HG03066 (cell line): ENCODE results near the gene P4HA1.
"Not testable (repeated sequence)": the region's sequence is repeated elsewhere in the genome, so short reads cannot be mapped to it uniquely, and the experiment has no call there.

ENCODE experiments used
- ATAC-seq: cut with Tn5 transposase; IDR thresholded peaks from one replicate; pipeline ENCODE4 v1.9.1; 2021; ENCODE audit warnings: low read depth; ENCODE audit not compliant: unreplicated experiment

Gene P4HA1

DNA sequence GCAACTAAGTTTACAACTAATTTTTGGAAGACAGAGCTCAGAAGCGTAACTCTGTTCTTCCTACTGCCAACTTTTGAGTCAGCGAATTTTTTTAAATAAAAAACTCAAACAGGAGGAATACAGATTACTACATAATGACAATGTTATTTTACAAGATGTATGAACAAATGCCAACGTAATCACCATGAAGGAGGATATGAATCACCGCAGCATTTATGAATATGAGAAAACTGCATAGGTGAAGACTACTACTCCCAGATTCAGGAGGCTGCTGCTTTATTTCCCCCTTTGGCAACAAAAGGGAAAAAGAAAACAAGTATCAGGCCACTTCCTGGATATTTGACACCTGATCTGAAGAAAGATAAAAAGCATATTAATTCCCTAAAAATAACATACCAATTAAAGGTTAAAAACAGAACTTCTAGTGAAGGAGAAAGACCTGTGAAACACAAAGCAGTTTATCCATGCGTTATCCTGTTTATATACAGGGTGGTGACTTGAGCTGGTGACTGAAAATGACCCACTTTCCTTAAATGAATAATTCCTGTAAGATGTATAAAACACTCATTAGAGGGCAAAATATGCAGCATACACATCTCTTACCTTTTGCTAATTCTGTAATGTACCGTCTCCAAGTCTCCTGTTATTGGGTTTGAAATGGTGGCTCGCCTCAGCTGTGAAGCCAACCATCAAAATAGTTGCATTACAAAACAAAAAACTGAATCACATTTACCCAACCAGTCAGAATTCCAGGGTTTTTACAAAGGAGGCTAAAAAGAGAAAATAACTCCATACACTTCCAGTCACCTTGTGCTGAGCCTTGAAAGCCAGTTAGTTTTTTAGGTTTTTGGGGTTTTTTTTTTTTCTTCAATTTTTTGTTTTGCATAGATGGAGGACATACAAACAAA, 52.0 kb downstream of the P4HA1 start:
- ATAC-seq: no peak

DNA sequence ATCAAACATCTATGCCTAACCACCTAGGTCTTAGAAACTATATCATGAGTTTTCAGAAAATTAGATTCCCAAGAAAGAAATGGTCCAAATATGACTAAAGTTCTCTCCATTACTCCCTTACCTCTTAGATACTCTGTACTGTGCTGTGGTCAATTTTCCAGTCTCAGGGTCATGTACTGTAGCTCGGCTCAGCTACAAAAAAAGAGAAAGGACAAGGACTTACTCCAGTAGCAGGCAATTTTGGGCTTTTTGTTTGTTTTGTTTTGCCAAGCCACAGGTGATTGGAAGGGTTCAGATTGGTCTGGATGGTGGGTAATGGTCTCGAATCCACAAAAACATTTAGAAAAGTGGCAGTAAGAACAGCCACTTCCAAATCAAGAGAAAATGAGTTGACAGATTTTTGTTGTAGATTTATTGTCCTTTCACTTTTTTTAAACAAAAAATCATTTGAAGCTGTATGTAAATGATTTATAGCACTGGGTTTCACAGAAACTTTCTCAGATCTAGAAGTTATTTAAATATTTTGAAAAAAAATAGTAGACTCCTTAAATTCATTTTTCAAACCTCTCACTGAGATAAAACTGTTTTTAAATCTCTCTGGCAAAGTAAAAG, 52.8 kb downstream of the P4HA1 start:
- ATAC-seq: no peak

DNA sequence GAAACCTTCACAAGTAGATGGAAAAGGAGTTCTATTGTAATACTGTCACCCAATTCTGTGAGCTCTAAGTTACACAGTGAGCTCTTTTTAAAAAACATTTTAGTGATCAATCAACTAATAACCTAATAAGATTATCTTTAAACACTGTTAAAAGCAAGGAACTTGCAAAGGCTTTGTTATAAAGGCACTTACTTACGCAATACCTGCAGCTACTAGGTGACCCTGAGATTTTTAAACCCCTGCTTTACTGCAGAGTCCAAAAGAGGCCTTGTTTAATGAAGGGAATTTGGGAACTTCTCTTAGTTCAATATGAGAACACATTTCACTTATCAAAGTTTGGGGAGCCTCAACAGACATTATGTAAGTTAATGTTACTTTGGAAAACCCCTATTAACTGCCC, 53.3 kb downstream of the P4HA1 start:
- no peak for ATAC-seq

DNA sequence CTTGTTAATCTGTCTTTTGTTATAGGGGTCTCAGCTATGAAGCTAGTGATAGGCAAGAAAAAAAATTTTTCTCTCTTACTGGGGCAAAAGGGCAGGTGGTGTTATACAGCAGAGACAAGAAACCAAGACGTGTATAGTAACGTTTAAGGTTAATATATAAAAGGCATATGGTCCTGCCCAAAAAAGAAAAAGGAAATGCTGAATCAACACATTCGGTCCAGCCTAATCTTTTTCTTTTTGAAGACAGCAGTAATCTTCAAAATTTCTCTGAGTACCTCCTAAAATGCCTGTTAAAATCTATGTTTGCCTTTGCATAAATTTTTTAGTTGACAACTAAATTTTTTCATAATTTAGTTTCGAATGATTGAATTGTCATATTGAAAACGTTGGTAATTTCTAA, 54.5 kb downstream of the P4HA1 start:
- no peak for ATAC-seq

DNA sequence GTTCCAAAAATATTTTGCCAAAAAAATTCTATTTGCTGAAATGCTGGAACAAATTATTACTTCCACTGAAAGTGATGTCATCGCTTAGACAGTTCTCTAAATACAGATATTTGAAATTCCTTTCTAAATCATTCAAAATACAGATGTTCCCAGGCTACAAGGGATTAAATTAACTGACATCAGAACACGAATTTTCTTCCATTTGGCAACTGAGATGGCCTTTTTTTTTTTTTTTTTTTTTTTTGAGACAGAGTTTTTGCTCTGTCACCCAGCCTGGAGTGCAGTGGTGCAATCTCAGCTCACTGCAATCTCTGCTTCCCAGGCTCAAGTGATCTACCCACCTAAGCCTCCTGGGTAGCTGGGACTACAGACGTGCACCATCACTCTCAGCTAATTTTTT, 57.0 kb downstream of the P4HA1 start:
- ATAC-seq: no peak

DNA sequence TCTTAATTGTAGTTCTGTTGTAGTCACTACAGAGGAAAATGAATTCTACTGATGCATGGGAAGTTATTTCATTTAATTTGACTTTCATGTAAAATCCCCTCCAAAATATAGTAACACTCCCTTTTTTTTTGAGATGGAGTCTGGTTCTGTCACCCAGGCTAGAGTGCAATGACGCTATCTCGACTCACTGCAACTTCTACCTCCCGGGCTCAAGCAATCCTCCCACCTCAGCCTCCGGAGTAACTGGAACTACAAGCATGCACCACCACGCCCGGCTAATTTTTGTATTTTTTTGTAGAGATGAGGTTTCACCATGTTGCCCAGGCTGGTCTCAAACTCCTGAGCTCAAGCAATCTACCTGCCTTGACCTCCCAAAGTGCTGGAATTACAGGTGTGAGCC, 60.4 kb downstream of the P4HA1 start:
- ATAC-seq: not testable (repeated sequence)

DNA sequence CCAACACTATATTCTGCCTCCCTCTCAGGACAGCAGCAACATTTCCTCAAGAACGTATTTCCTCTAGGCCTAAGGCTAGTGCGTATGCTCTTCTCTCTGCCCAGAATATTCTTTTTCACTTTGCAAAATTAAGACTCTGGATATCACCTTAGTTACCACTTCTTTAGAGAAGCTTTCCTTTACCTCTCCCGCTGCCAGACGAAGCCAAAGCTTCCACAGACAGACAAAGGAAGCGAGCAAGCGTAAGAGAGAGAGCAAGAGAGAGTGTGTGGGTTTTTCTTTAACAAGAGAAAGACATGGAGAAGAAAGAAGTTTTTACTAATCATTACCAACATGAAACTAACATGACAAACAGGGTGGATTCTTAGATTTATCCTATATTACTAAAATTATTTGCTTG, 64.1 kb downstream of the P4HA1 start:
- no peak for ATAC-seq

DNA sequence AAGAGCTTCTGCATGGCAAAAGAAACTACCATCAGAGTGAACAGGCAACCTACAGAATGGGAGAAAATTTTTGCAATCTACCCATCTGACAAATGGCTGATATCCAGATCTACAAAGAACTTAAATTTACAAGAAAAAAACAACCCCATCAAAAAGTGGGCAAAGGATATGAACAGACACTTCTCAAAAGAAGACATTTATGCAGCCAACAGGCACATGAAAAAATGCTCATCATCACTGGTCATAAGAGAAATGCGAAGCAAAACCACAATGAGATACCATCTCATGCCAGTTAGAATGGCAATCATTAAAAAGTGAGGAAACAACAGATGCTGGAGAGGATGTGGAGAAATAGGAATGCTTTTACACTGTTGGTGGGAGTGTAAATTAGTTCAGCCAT, 70.0 kb downstream of the P4HA1 start:
- ATAC-seq: not testable (repeated sequence)

DNA sequence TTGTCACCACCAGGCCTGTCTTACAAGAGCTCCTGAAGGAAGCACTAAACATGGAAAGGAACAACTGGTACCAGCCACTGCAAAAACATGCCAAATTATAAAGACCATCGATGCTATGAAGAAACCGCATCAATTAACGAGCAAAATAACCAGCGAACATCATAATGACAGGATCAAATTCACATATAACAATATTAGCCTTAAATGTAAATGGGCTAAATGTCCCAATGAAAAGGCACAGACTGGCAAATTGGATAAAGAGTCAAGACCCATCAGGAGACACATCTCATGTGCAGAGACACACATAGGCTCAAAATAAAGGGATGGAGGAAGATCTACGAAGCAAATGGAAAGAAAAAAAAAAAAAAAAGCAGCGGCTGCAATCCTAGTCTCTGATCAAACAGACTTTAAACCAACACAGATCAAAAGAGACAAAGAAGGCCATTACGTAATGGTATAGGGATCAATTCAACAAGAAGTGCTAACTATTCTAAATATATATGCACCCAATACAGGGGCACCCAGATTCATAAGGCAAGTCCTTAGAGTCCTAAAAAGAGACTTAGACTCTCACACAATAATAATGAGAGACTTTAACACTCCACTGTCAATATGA, 73.1 kb downstream of the P4HA1 start:
- ATAC-seq: not testable (repeated sequence)

DNA sequence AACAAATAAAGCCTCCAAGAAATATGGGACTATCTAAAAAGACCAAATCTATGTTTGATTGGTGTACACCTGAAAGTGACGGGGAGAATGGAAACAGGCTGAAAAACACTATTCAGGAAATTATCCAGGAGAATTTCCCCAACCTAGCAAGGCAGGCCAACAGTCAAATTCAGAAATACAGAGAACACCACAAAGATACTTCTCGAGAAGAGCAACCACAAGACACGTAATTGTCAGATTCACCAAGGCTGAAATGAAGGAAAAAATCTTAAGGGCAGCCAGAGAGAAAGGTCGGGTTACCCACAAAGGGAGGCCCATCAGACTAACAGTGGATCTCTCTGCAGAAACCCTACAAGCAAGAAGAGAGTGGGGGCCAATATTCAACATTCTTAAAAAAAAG, 73.7 kb downstream of the P4HA1 start:
- not testable (repeated sequence) for ATAC-seq

DNA sequence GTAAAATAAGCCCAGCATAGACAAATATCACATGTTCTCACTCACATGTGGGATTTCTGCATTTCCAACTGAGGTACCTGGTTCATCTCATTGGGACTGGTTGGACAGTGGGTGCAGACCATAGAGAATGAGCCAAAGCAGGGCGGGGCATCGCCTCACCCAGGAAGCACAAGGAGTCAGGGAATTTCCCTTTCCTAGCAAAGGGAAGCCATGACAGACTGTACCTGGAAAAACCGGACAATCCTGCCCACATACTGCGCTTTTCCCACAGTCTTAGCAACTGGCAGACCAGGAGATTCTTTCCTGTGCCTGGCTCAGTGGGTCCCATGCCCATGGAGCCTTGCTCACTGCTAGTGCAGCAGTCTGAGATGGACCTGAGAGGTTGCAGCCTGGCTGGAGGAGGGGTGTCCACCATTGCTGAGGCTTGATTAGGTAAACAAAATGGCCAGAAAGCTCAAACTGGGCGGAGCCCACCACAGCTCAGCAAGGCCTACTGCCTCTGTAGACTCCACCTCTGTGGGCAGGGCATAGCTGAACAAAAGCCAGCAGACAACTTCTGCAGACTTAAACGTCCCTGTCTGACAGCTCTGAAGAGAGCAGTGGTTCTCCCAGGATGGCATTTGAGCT, 75.0 kb downstream of the P4HA1 start:
- not testable (repeated sequence) for ATAC-seq

DNA sequence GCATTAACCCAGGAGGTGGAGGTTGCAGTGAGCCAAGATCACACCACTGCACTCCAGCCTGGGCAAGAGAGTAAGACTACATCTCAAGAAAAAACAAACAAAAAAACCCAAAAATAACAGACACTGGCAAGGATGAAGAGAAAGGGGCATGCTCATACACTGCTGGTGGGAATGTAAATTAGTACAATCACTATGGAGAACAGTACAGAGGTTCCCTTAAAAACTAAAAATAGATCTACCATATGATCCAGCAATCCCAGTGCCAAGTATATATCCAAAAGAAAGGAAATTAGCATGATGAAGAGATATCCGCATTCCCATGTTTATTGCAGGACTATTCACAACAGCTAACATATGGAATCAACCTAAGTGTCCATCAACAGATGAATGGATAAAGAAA, 75.6 kb downstream of the P4HA1 start:
- no peak for ATAC-seq

DNA sequence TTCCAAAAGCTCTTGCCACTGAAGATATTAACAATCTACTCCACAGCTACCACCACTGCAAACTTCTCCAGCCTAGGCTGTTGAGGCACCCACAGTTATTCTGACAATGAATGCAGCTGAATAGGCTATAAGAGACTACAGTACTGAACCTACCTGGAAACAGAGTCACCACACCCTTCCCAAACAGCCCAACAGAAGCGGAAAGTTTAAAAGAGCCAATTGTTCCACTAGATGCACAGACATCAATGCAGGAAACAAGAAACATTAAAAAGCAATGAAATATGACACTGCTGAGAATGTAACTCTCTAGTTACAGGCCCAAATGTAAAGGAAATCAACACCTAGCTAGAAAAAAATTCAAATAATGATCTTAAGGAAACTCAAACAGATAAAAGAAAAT, 77.6 kb downstream of the P4HA1 start:
- no peak for ATAC-seq

DNA sequence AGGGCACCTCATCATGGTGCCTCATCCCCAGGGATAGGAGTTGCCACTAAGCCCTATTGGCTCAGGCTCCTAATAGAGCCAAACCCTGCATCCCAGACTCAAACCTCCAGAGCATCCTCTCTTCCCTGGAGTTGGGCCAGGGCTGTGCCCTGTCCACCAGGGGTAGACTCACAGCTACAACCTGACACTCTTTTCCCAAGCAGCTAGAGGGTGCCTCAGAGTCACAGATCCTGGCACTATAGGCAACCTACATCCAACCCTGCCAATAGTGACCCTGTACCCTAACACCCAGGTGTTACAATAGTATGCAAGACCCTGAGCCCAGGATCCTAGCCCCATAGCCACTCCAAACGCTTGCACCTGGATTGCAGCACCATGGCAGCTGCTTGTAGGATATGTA, 78.0 kb downstream of the P4HA1 start:
- no peak for ATAC-seq

DNA sequence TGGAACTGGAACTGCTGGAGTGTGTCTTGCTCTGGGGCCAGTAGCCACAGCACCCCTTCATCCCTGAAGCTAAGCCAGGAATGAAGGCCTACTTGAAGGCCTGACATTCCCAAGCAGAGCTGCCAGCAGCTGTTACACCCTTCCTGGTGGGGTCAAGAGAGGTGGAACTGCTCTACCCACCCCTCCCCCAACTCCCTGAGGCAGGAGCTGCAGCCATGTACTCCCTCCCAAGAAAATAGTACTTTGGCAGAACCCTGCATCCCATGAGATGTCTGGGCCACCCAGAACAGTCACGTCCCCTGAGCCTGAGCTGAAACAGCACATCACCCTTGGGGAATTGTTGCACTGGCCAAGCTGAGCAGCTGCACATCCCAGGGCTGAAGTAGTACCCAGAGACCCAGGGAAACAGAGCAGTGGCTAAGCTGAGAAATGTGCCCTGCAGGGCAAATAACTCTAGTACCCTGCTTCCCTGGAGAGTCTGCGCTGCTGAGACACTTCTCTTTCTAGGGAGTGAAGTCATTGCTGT, 78.6 kb downstream of the P4HA1 start:
- ATAC-seq: no peak

DNA sequence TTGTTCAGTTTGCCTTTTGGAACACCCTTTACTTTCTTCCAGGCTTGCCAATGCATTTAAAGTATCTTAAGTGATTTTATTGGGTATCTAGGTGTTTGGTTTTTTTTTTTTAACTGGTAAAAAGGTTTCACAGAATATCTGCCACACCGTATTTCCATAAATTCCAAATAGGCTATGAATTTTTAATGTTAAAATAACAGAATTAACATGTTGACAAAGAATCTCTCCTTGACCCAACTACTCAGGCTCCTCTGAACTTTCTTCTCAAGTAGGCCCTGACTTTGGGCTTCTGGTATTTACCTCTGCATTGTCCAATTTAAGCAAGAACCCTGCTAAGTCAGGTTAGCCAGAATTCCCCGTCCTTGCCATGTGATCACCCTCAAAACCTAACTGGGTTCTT, 80.9 kb downstream of the P4HA1 start:
- no peak for ATAC-seq

DNA sequence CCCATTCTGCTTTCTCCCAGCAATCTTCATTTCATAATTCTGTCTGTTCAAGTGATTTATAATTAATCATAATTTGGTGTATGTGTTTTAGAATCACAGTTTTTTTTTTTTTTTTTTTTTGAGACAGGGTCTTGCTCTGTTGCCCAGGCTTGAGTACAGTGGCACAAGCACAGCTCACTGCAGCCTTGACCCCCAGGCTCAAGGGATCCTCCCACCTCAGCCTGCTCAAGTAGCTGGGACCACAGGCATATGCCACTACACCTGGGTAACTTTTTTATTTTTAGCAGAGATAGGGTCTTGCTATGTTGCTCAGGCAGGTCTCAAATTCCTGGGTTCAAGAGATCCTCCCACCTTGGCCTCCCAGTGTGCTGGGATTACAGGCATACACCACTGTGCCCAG, 92.8 kb downstream of the P4HA1 start:
- ATAC-seq: no peak

DNA sequence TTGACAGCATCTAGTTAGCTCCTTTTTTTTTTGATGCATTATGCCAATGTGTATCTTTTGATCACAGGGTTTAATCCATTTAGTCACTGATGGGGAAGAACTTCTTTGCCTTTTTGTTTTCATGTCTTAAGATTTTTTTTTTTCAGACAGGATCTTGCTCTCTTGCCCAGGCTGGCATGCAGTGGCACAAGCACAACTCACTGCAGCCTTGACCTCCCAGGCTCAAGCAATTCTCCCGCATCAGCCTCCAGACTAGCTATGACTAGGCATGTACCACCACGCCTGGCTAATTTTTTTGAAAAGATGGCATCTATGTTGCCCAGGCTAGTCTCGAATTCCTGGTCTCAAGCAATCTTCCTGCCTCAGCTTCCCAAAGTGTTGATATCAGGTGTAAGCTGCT, 95.7 kb downstream of the P4HA1 start:
- no peak for ATAC-seq

DNA sequence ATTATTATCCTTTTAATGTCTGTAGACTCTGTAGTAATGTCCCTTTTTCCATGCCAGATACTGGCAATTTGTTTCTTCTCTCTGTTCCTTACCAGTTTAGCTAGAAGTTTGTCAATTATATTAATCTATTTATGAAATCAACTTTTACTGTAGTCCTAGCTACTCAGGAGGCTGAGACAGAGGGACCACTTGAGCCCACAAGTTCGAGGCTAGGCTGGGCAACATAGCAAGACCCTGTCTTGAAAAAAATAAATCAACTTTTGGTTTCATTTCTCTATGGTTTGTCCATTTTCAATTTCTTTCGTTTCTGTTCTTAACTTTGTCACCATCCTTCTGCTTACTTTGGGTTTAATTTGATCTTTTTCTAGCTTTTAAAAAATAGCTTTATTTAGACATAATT, 99.6 kb downstream of the P4HA1 start:
- no peak for ATAC-seq

DNA sequence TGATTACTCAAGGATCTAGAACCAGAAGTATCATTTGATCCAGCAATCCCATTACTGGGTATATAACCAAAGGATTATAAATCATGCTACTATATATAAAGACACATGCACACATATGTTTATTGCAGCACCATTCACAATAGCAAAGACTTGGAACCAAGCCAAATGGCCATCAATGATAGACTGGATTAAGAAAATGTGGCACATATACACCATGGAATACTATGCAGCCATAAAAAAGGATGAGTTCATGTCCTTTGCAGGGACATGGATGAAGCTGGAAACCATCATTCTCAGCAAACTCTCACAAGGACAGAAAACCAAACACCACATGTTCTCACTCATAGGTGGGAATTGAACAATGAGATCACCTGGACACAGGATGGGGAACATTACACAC, 101.2 kb downstream of the P4HA1 start:
- not testable (repeated sequence) for ATAC-seq

DNA sequence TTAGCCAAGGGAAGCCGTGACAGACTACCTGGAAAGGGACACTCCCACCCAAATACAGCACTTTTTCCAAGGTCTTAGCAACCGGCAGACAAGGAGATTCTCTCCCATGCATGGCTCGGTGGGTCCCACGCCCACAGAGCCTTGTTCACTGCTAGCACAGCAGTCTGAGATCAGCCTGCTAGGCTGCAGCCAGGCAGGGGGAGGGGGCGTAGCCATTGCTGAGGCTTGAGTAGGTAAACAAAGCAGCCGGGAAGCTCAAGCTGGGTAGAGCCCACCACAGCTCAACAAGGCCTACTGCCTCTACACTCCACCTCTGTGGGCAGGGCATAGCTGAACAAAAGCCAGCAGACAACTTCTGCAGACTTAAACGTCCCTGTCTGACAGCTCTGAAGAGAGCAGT, 106.9 kb downstream of the P4HA1 start:
- not testable (repeated sequence) for ATAC-seq
